Measurements from ENCODE around the gene CCT8.

Gene CCT8

GRCh38 chr21:29056005-29056404 is 17.4 kb downstream of the CCT8 start:
- DNase-seq = no peak
- Histone ChIP-seq H3K9me3 (no peaks in the 10 kb centered on the region), H3K27me3 (no peaks in the 10 kb centered on the region), H3K36me3 (peaks cover 83% of the 10 kb centered on the region), H3K4me1 (no peaks in the 10 kb centered on the region), H3K4me3 (ENCODE audit: low read depth, low read length) (no peak overlapping the region)
- TF ChIP-seq, protein P1, sequence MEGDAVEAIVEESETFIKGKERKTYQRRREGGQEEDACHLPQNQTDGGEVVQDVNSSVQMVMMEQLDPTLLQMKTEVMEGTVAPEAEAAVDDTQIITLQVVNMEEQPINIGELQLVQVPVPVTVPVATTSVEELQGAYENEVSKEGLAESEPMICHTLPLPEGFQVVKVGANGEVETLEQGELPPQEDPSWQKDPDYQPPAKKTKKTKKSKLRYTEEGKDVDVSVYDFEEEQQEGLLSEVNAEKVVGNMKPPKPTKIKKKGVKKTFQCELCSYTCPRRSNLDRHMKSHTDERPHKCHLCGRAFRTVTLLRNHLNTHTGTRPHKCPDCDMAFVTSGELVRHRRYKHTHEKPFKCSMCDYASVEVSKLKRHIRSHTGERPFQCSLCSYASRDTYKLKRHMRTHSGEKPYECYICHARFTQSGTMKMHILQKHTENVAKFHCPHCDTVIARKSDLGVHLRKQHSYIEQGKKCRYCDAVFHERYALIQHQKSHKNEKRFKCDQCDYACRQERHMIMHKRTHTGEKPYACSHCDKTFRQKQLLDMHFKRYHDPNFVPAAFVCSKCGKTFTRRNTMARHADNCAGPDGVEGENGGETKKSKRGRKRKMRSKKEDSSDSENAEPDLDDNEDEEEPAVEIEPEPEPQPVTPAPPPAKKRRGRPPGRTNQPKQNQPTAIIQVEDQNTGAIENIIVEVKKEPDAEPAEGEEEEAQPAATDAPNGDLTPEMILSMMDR (IDR thresholded peaks at IDR 0.05; ENCODE audit: low read depth, low read length) = no peak

DNA sequence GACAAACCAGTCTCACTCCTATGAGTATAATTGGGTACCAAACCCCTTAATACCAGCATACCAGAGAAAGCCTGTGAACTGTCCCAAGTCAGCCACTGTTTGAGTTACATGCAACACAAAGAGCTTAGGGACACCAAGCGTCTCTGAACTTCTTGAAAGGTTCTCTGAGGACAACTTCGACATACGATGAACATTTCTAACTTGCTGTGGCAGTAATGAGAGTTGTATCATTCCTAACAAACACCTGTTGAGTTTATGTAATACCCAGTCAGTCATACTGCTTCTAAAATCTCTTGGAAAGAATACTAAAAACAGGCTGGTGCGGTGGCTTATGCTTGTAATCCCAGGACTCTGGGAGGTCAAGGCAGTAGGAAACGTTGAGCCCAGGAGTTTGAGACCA is 18.4 kb downstream of the CCT8 start:
- TF ChIP-seq, protein P1 (IDR thresholded peaks at IDR 0.05; ENCODE audit: low read depth, low read length) = no peak
- H3K4me1 ChIP-seq = no peaks in the 10 kb centered on the region

GRCh38 chr21:29053656-29054055 is 19.8 kb downstream of the CCT8 start:
- Histone ChIP-seq H3K4me3 (ENCODE audit: low read depth, low read length) (no peak overlapping the region), H3K9me3 (no peaks in the 10 kb centered on the region), H3K27me3 (no peaks in the 10 kb centered on the region), H3K4me1 (no peaks in the 10 kb centered on the region), H3K36me3 (peaks cover 75% of the 10 kb centered on the region)
- no peak for DNase-seq
- TF ChIP-seq, protein P1 (IDR thresholded peaks at IDR 0.05; ENCODE audit: low read depth, low read length) = no peak

More for the DNA sequence above, 18.4 kb downstream of the CCT8 start:
- Histone ChIP-seq H3K27me3 (no peaks in the 10 kb centered on the region), H3K9me3 (no peaks in the 10 kb centered on the region), H3K36me3 (peaks cover 83% of the 10 kb centered on the region), H3K4me3 (ENCODE audit: low read depth, low read length) (no peak overlapping the region)
- DNase-seq = no peak

GRCh38 chr21:29053011-29053553 is 20.4 kb downstream of the CCT8 start:
- TF ChIP-seq, protein P1 (IDR thresholded peaks at IDR 0.05; ENCODE audit: low read depth, low read length) = no peak
- Histone ChIP-seq H3K9me3 (no peaks in the 10 kb centered on the region), H3K36me3 (peaks cover 73% of the 10 kb centered on the region), H3K4me3 (ENCODE audit: low read depth, low read length) (no peak overlapping the region), H3K27me3 (no peaks in the 10 kb centered on the region), H3K4me1 (no peaks in the 10 kb centered on the region)
- no peak for DNase-seq

DNA sequence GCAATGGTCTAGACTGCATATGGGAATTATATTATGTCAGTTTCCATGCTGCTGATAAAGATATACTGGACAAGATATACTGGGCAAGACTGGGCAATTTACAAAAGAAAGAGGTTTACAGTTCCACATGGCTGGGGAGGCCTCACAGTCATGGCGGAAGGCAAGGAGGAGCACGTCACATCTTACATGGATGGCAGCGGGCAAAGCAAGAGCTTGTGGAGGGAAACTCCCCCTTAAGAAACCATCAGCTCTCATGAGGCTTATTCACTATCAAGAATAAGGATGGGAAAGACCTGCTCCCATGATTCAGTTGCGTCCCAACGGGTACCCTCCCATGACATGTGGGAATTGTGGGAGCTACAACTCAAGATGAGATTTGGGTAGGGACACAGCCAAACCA is 21.2 kb downstream of the CCT8 start:
- TF ChIP-seq, protein P1 (IDR thresholded peaks at IDR 0.05; ENCODE audit: low read depth, low read length) = no peak
- no peak for DNase-seq
- peaks cover 73% of the 10 kb centered on the region for H3K36me3 ChIP-seq

DNA sequence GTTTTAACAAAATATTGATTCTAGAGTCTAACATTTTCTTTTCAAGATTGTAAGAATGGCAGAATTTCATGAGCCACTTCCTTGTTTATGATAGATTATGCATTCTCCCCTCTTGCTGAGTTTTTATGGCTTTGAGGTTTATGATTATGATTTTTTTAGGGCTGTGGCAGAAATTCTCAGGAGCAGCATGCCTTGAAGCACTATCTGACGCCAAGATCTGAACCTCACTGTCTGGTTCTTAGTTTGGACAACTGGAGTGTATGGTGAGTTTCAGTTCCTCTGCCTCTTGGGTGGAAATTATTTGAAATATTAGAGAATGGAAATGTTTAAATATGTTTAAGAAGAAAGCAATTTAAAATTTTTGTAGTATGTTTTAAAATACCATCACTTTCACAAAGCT is 38.8 kb downstream of the CCT8 start:
- H3K36me3 ChIP-seq = peaks cover 66% of the 10 kb centered on the region
- H3K4me1 ChIP-seq = no peaks in the 10 kb centered on the region
- TF ChIP-seq, protein P1 (IDR thresholded peaks at IDR 0.05; ENCODE audit: low read depth, low read length) = no peak
- H3K27me3 ChIP-seq = no peaks in the 10 kb centered on the region
- no peak for DNase-seq
- no peak overlapping the region for H3K4me3 ChIP-seq (ENCODE audit: low read depth, low read length)
- no peaks in the 10 kb centered on the region for H3K9me3 ChIP-seq

More for the DNA sequence above, 21.2 kb downstream of the CCT8 start:
- Histone ChIP-seq H3K27me3 (no peaks in the 10 kb centered on the region), H3K4me1 (no peaks in the 10 kb centered on the region), H3K9me3 (no peaks in the 10 kb centered on the region), H3K4me3 (ENCODE audit: low read depth, low read length) (no peak overlapping the region)
